NCI-H82 treated with DMSO at 0.1 percent for 48 hours (cell line): ENCODE data around the gene SLC6A19.

Experiments
- DNase-seq: peaks from one replicate; lab custom pipeline; 2025; ENCODE audit not compliant: unreplicated experiment; lab: John Stamatoyannopoulos, UW

Gene SLC6A19

GRCh38 chr5:1179383-1179715 lies 22.0 kb upstream of the SLC6A19 start:
- no peak for DNase-seq

DNA sequence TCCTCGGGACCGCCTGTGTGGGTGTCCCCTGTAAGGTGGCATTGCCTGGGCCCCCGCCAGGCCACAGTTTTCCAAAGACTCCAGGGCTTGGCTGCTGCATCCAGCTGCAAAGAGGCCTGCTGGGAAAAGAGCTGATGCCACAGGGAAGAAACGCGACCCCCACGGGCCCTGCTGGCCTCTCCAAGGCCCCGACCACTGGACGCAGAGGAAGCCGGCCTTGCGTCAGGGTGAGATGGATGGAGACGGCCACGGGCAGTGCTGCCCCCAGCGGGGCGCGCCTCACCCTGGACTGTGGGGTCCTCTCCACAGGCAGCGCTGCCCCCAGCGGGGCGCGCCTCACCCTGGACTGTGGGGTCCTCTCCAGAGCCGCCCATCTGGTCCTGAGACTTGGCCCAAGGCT lies 21.3 kb upstream of the SLC6A19 start:
- no peak for DNase-seq

- no peak for DNase-seq
Observed at GRCh38 chr5:1180841-1181271, 20.5 kb upstream of the SLC6A19 start.

DNA sequence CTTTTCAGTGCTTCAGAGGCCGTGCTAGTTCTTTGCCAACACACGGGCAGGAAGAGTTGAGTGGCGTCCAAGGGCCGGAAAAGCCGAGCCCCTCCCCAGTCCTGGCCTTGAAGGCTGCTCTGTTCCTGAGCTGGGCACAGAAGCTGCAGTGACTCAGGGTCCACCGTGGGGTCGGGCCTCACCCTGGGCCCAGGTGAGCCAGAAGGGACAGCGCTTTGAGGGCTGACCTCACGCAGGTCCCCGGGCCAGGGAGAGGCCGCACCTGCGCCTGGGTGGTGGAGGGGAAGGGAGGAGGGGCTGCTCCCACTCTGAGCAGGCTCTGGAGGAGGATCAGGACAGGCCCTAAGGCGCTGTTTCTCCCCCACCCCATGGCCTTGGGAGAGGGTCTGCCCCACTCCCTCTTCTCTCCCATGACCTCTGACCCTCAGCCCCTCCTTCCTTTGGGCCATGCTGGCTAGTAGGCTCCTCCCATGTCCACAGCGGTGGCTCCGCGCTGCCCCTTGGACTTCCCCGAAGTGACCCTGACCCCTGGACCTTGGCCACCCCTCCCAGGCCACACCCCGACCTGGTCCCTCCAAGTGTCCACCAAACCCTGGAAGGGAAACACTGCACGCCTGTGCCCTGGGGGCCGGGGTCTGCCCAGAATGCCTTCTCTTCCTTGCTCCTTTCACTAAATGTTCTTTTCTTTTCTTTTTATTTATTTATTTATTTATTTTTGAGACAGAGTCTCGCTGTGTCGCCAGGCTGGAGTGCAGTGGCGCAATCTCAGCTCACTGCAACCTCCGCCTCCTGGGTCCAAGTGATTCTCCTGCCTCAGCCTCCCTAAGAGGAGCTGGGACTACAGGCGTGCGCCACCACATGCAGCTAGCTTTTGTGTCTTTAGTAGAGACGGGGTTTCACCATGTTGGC lies 19.7 kb upstream of the SLC6A19 start:
- no peak for DNase-seq

DNA sequence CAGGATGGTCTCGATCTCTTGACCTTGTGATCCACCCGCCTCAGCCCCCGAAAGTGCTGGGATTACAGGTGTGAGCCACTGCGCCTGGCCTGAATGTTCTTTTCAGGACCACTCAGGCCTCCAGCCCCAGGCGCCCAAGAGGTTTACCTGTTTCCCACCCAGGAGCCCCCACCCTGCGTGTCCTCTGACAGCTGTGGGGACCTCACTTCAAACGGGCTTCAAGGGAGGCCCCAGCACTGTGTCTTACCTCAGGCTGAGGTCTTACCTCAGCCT lies 19.1 kb upstream of the SLC6A19 start:
- no peak for DNase-seq

GRCh38 chr5:1182633-1183423 lies 18.6 kb upstream of the SLC6A19 start:
- no peak for DNase-seq

DNA sequence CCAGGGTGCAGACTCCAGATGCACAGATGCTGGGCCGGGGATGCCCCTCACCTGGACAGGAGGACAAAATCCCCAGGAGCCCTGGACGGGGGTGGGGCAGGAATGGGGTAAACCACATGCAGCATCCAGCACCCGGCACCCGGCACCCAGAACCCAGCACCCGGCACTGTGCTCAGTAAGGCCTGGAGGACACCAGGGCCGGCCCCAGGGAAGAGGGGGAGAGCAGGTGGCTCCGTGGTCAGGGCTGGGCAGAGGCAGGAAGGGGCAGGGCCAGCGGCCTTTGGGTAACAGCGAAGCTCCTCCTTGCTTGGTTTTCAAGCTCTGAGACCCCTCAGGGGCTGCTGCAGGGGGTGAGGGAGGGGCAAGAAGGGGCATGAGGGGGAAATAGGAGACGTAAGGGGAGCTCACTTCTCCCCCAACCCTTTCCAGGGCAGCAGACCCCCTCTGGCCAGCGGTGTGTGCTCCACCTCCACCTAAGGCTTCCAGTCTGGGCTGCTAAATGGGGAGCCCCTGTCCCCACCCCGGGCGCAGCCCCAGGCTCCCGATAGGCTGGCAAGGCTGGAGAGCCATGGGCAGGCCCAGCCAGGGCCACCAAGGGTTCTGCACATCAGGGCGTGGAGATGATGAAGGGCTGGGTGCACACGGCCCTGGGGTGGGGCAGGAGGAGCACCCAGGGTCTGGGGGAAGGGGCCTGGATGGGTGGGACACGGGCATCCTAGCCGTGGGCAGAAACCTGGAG lies 17.8 kb upstream of the SLC6A19 start:
- DNase-seq: no peak

GRCh38 chr5:1184163-1184470 lies 17.3 kb upstream of the SLC6A19 start:
- DNase-seq: no peak

GRCh38 chr5:1184481-1184880 lies 16.9 kb upstream of the SLC6A19 start:
- no peak for DNase-seq

DNA sequence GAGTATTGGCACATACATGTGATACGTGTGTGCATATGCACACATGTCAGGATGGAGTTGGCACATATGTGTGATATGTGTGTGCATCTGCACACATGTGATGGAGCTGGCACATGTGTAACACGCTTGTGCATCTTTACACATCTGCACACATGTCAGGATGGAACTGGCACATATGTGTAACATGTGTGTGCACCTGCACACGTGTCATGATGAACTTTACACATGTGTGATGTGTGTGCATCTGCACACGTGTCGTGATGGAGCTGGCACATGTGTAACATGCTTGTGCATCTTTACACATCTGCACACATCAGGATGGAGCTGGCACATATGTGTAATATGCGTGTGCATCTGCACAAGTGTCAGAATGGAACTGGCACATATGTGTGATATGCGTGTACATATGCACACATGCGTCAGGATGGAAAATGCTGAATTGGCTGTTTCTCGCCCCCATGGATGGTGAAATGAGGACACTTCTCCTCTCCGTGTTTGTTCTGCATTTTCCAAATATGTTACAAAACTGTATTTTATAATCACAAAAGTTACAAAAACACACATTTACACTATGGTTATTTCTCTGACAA lies 16.3 kb upstream of the SLC6A19 start:
- no peak for DNase-seq

- DNase-seq: no peak
Observed at GRCh38 chr5:1185629-1186350, 15.6 kb upstream of the SLC6A19 start.

GRCh38 chr5:1186351-1187233 lies 14.8 kb upstream of the SLC6A19 start:
- no peak for DNase-seq

DNA sequence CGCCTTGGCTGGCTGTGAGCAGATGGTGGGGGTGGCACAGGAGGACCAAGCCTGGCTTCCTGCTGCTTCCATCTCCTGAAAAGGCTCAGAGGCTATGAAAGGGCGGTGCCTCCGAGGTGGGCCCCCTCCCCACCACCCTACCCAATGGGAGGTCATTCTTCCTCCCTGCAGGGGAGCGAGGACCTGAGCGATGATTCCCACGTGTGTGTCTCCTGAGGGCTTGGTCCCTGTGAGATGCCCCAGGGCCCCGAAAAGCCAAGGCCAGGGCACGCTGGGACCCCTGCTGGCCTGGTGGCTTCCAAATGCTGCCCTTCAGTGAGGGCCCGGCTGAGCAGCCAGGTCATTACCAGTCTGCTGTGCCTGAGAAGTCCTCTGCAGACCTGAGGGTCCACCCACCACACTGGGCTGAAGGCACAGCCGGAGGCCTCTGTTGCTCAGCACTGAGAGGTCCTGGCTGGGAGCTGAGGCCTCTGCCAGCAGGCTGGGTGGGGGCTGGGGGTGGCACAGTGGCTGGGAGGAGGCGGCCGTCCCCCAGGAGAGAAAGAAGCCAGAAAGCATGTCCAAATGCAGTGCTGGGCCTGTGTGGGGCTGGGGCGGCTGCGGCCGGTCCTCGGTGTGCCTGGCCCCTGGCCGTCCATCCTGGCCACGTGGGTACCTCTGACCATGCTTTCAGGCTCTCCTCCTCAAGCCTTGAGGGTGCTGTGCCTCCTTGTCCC lies 14.0 kb upstream of the SLC6A19 start:
- DNase-seq: no peak

DNA sequence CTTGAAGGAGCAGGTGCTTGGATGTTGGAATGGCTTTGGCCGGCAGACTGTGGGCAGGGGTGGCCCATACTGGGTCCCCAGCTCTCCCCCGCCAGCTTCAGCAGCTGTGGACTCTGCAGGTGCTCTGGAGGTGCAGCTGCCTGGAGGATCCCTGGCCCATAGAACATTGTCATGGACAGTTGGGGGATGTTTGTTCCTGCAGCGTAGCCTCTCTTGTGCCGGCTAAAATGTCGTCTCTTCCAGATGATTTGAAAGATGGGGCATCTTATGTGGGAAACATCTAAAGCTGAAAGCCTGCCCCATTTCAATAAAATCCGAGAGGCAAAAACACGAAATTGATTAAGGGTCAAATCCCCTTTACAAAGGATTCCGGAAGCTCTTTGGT lies 13.5 kb upstream of the SLC6A19 start:
- no peak for DNase-seq

DNA sequence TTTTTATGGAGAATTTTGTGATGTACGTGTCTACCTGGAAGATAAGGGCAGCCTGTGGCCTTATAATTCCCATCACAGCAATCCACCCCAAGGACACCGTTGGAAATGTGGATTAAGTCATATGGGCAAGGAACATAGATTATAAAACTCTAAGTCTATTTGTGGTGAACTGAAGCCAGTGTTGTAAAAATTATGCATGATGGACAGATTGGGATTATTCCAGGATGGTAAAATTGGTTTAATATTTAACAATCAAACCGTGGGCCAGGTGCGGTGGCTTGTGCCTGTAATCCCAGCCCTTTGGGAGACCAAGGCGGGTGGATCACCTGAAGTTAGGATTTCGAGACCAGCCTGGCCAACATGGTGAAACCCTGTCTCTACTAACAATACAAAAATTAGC lies 12.9 kb upstream of the SLC6A19 start:
- DNase-seq: no peak

DNA sequence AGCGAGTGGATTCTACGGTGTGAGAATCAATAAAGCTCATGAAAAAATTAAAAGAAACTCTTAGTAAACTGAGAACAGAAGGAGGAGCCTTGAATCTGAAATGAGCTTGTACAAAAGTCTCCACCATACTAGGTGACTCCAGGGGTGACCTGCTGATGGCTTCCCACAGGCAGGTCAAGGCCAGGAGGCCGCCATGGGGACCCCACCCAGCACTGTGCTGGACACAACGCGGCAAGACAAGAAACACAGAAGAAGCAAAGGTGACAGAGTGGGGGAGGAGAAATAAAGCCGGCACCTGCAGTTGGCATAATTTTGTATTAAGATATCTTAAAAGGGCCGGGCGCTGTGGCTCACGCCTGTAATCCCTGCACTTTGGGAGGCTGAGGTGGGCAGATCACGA lies 12.1 kb upstream of the SLC6A19 start:
- no peak for DNase-seq

GRCh38 chr5:1190278-1190677 lies 11.1 kb upstream of the SLC6A19 start:
- no peak for DNase-seq

GRCh38 chr5:1190837-1191239 lies 10.6 kb upstream of the SLC6A19 start:
- no peak for DNase-seq

GRCh38 chr5:1192971-1193590 lies 8.3 kb upstream of the SLC6A19 start:
- DNase-seq: no peak
